Mucosa of stomach (tissue), 1 donor: ENCODE data around the gene THRSP.
A peak's percentile ranks its signal among the peaks of the same experiment; 100 is the strongest.
"Not testable (repeated sequence)": the region's sequence is repeated elsewhere in the genome, so short reads cannot be mapped to it uniquely, and the experiment has no call there.

Experiments used
- H3K27me3 ChIP-seq: one replicate; pipeline ENCODE4 v1.7.0; 2013; ENCODE audit warnings: mild to moderate bottlenecking, low read length; ENCODE audit not compliant: control insufficient read depth, insufficient read depth
- H3K36me3 ChIP-seq: one replicate; pipeline ENCODE4 v1.7.0; 2013; ENCODE audit warnings: low read length; ENCODE audit not compliant: control insufficient read depth, insufficient read depth
- H3K4me1 ChIP-seq: one replicate; pipeline ENCODE4 v1.7.0; 2013; ENCODE audit warnings: mild to moderate bottlenecking, low read length; ENCODE audit not compliant: control insufficient read depth, insufficient read depth
- H3K4me3 ChIP-seq: one replicate; pipeline ENCODE4 v1.7.0; 2013; ENCODE audit warnings: low read length
- H3K9ac ChIP-seq: one replicate; pipeline ENCODE4 v1.7.0; 2013; ENCODE audit warnings: mild to moderate bottlenecking, low read length, moderate library complexity
- H3K9me3 ChIP-seq: one replicate; pipeline ENCODE4 v1.7.0; 2013; ENCODE audit warnings: mild to moderate bottlenecking, low read length, moderate library complexity; ENCODE audit not compliant: control insufficient read depth
- donor health status: Pancreatic carcinoma.

The THRSP gene

GRCh38 chr11:78072455-78072854 lies 8.8 kb downstream of the THRSP start:
- H3K27me3 ChIP-seq, result no peaks in the 10 kb centered on the region
- no peak overlapping the region for H3K4me3 ChIP-seq
- no peaks in the 10 kb centered on the region for H3K36me3 ChIP-seq
- no peak overlapping the region for H3K9ac ChIP-seq
- H3K9me3 ChIP-seq, result no peaks in the 10 kb centered on the region
- peaks cover 10% of the 10 kb centered on the region for H3K4me1 ChIP-seq

GRCh38 chr11:78074756-78075155 lies 11.1 kb downstream of the THRSP start:
- Histone ChIP-seq H3K27me3 (no peaks in the 10 kb centered on the region), H3K4me3 (no peak overlapping the region), H3K9me3 (no peaks in the 10 kb centered on the region), H3K4me1 (peaks cover 18% of the 10 kb centered on the region), H3K36me3 (no peaks in the 10 kb centered on the region), H3K9ac (no peak overlapping the region)

DNA sequence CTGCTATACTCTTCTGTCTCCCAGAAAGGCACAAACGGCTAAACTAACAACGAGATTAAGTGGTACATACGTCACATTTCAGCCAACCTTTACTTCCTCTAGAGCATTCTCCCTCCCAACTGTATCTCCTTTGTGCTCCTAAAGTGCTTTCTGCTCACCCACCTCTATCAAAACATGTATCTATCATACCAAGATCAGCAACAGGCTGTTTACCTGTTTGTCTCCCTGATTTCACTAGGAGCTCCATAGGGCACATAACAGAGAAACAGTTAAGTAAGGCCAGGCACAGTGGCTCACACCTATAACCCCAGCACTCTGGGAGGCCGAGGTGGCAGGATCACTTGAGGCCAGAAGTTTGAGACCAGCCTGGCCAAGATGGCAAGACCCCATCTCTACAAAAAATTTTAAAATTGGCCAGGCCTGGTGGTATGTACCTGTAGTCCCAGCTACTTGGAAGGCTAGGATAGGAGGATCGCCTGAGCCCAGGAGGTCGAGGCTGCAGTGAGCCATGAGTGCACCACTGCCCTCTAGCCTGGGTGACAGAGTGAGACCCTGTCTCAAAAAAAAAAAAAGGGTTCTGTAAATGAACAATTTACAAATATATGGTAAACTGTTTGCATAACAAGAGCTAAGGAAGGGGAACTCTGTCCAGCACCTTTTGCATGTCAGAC lies 13.2 kb downstream of the THRSP start:
- Histone ChIP-seq H3K4me1 (peaks cover 18% of the 10 kb centered on the region), H3K27me3 (no peaks in the 10 kb centered on the region), H3K9me3 (no peaks in the 10 kb centered on the region), H3K36me3 (no peaks in the 10 kb centered on the region), H3K9ac (no peak overlapping the region), H3K4me3 (no peak overlapping the region)

DNA sequence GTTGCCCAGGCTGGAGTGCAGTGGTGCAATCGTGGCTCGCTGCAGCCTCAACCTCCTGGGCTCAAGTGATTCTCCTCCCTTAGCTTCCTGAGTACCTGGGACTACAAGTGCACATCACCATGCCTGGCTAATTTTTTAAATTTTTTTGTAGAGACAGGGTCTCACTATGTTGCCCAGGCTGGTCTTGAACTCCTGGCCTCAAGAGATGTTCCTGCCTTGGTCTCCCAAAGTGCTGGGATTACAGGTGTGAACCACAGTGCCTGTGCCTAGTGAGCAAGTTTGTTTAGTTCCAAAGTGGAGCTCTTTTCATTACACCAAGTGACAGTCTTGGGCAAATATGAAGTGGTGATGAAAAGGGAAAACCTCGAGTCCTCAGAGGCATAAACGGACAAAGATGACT lies 13.9 kb downstream of the THRSP start:
- H3K27me3 ChIP-seq, H3K36me3 ChIP-seq, H3K9ac ChIP-seq, H3K4me3 ChIP-seq, H3K9me3 ChIP-seq: not testable (repeated sequence)
- peaks cover 18% of the 10 kb centered on the region for H3K4me1 ChIP-seq

GRCh38 chr11:78078218-78079167 lies 14.8 kb downstream of the THRSP start:
- Histone ChIP-seq H3K27me3 (no peaks in the 10 kb centered on the region), H3K4me3 (peak overlapping the region; percentile 85), H3K4me1 (peaks cover 18% of the 10 kb centered on the region), H3K9me3 (no peaks in the 10 kb centered on the region), H3K36me3 (no peaks in the 10 kb centered on the region), H3K9ac (peak overlapping the region; percentile 90)

DNA sequence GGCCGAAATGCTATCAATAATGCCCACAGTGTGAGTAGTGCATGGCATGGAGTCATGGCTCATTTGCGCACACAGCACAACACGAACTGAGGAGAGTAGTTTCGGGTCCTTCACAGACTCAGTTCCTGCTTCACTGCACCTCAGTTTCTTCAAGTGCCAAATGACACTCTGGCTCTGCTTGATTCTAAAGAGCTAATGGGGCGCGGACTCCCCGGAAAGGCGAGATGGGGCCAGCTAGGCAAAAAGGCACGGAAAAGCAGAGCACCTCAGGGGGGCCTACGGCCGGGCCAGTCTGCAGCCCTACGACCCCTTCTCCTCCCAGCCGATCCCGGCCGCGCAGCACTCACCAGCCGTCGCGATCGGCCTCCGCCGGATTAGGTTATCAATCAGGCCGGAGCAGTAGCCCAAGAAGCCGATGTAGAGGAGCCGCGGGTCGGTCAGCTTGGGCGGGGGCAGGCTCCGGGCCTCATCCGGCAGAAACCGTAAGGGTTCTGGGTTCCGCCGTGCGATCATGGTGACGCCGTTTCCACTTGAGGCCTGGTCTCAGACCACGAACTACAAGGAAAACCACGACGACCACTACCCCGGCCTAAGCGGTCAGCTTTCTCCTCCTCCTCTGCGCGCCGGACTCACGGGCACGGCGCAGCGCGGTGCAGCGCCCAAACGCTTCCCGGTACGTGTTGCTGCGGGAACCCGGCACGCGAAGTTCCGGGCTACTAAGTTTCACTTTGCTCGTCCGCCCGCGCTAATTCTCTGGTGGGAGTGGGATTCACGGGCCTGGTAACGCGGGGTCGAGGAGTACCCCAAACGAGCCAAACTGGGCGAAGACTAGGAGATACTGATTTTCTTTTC lies 15.8 kb downstream of the THRSP start, which contains the start of gene NDUFC2:
TSS of gene NDUFC2 (minus strand) at position 631 of the 852 bp plus-strand sequence. CDS start at position 513, 118 bp downstream.
- Histone ChIP-seq H3K27me3 (no peaks in the 10 kb centered on the region), H3K4me1 (peaks cover 18% of the 10 kb centered on the region), H3K36me3 (no peaks in the 10 kb centered on the region), H3K4me3 (peak within 1 kb of the TSS; percentile 85), H3K9me3 (no peaks in the 10 kb centered on the region), H3K9ac (peak within 1 kb of the TSS; percentile 90)

GRCh38 chr11:78080084-78080817 lies 16.6 kb downstream of the THRSP start:
- Histone ChIP-seq H3K4me3 (peak overlapping the region; percentile 85), H3K27me3 (no peaks in the 10 kb centered on the region), H3K4me1 (peaks cover 14% of the 10 kb centered on the region), H3K36me3 (no peaks in the 10 kb centered on the region), H3K9me3 (no peaks in the 10 kb centered on the region), H3K9ac (peak overlapping the region; percentile 90)

- H3K9ac ChIP-seq, result no peak overlapping the region
- no peaks in the 10 kb centered on the region for H3K36me3 ChIP-seq
- no peaks in the 10 kb centered on the region for H3K27me3 ChIP-seq
- no peak overlapping the region for H3K4me3 ChIP-seq
- H3K9me3 ChIP-seq, result no peaks in the 10 kb centered on the region
- H3K4me1 ChIP-seq, result peaks cover 14% of the 10 kb centered on the region
These were observed 17.3 kb downstream of the THRSP start for GRCh38 chr11:78080818-78081495.

- H3K4me1 ChIP-seq, result peaks cover 13% of the 10 kb centered on the region
- H3K9ac ChIP-seq, result no peak overlapping the region
- no peaks in the 10 kb centered on the region for H3K27me3 ChIP-seq
- H3K36me3 ChIP-seq, result no peaks in the 10 kb centered on the region
- H3K9me3 ChIP-seq, result no peaks in the 10 kb centered on the region
- no peak overlapping the region for H3K4me3 ChIP-seq
These were observed 17.9 kb downstream of the THRSP start for GRCh38 chr11:78081583-78081982.

GRCh38 chr11:78082146-78082545 lies 18.5 kb downstream of the THRSP start:
- Histone ChIP-seq H3K27me3 (no peaks in the 10 kb centered on the region), H3K36me3 (no peaks in the 10 kb centered on the region), H3K9me3 (no peaks in the 10 kb centered on the region), H3K4me1 (peaks cover 8% of the 10 kb centered on the region), H3K9ac (no peak overlapping the region), H3K4me3 (no peak overlapping the region)

DNA sequence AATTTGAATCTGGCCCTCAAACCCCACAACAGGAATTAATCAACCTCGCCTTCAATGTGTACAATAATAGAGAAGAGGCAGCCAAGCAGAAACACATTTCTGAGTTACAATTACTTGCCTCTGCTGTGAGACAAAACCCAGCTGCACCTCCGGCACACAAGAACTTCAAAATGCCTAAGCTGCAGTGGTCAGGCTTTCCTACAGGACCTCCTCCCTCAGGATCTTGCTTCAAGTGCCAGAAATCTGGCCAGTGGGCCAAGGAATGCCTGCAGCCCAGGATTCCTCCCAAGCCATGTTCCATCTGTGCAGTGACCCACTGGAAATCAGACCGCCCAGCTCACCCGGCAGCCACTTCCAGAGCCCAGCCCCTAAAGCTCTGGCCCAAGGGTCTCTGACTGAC lies 19.4 kb downstream of the THRSP start:
- Histone ChIP-seq H3K4me1 (peaks cover 4% of the 10 kb centered on the region), H3K4me3 (no peak overlapping the region), H3K9me3 (no peaks in the 10 kb centered on the region)

More for the DNA sequence above, 19.4 kb downstream of the THRSP start:
- Histone ChIP-seq H3K36me3 (no peaks in the 10 kb centered on the region), H3K9ac (no peak overlapping the region), H3K27me3 (no peaks in the 10 kb centered on the region)
